Measurements from ENCODE around the gene CYSRT1.

CYSRT1 gene

DNA sequence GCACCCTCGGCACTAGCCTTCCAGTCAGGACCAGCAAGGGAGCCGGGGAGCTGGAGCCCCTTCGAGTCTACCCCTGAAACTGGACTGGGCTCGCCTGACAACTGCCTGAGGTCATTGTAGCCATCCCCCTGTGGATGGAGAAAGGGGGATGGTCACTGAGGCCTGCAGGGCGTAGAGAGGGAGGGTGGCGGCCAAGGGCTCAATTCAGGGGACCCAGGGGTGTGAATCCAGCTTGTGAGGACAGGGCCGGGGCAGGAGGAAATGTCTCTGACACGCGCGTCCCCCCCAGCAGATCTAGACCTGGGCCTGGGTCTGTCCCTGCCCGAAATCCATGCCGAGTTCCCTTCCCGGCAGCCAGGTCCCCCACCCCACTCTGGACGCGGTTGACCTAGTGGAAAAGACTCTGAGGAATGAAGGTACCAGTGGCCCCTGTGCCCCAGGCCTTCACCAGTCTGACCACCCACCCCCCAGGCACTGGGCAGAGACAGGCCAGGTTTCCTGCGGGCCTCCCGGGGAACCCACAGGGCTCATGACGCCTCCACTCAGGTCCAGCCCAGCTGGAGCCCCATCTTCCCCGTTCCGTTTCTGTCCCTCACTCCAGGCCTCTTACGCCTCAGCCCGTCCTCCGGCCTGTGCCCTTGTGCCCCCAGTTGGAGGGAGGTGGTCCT, 6.5 kb downstream of the CYSRT1 start:
- no peak overlapping the region for H3K4me3 ChIP-seq (ENCODE audit: low read length)
- TF ChIP-seq, protein P1, sequence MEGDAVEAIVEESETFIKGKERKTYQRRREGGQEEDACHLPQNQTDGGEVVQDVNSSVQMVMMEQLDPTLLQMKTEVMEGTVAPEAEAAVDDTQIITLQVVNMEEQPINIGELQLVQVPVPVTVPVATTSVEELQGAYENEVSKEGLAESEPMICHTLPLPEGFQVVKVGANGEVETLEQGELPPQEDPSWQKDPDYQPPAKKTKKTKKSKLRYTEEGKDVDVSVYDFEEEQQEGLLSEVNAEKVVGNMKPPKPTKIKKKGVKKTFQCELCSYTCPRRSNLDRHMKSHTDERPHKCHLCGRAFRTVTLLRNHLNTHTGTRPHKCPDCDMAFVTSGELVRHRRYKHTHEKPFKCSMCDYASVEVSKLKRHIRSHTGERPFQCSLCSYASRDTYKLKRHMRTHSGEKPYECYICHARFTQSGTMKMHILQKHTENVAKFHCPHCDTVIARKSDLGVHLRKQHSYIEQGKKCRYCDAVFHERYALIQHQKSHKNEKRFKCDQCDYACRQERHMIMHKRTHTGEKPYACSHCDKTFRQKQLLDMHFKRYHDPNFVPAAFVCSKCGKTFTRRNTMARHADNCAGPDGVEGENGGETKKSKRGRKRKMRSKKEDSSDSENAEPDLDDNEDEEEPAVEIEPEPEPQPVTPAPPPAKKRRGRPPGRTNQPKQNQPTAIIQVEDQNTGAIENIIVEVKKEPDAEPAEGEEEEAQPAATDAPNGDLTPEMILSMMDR (IDR thresholded peaks at IDR 0.05; ENCODE audit: insufficient read depth, low read depth, low read length, missing control alignments), result no peak
- DNase-seq (ENCODE audit: low read depth), result no peak

DNA sequence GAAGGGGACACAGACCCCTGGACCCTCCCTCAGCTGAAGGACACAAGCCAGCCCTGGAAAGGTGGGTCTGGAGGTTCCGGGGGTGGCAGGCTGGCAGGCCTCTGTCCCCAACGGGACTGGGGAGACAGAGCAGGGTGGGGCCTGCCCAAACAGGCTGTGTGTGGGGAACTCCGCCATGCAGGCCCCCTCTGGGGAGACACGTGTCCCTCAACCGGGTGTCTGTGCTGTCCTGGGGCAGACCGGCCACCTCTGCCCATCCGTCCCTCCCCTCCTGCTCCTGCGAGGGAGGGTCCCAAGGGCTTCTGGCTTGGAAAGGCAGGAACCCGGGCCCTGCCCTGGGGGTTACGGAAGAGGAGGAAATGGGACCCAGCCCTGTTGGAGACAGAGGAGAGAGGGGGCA, 7.1 kb downstream of the CYSRT1 start:
- TF ChIP-seq, protein P1 (IDR thresholded peaks at IDR 0.05; ENCODE audit: insufficient read depth, low read depth, low read length, missing control alignments), result no peak
- no peak for DNase-seq (ENCODE audit: low read depth)
- no peak overlapping the region for H3K4me3 ChIP-seq (ENCODE audit: low read length)

DNA sequence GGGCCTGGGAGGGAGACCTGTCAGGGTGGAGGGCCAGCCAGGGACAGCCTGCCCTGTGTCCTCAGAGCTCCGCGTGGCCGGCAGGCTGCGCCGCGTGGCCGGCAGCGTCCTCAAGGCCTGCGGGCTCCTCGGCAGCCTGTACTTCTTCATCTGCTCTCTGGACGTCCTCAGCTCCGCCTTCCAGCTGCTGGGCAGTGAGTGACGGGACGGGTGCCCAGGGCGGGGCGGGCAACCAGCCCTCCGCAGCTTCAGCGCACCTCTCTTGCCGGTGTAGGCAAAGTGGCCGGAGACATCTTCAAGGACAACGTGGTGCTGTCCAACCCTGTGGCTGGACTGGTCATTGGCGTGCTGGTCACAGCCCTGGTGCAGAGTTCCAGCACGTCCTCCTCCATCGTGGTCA, 7.5 kb downstream of the CYSRT1 start:
- TF ChIP-seq, protein P1 (IDR thresholded peaks at IDR 0.05; ENCODE audit: insufficient read depth, low read depth, low read length, missing control alignments), result no peak
- DNase-seq (ENCODE audit: low read depth), result no peak
- no peak overlapping the region for H3K4me3 ChIP-seq (ENCODE audit: low read length)

DNA sequence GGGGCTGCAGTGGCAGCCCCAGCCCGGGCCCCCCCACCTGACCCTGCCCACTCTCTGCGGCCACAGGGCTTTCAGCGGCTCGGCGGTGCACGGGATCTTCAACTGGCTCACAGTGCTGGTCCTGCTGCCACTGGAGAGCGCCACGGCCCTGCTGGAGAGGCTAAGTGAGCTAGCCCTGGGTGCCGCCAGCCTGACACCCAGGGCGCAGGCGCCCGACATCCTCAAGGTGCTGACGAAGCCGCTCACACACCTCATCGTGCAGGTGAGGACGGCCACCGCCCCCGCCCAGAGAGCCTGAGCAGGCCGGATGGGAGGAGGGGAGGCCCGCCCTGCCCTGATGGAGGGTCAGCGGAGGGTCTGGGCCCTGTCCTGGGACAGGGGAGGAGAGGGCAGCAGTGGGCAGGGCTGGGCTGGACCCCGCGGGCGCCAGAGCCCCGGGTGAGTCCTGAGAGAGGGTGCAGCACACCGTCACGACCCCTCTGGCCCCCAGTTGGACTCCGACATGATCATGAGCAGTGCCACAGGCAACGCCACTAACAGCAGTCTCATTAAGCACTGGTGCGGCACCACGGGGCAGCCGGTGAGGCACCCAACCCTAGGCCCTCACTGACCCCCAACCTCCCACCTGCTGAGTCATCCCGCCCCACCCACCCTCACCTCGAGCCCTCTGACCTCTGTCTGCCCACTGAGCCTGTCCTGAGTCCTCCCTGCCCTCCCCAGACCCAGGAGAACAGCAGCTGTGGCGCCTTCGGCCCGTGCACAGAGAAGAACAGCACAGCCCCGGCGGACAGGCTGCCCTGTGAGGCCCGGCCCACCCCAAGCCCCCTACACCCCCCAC, 8.4 kb downstream of the CYSRT1 start:
- no peak for DNase-seq (ENCODE audit: low read depth)
- TF ChIP-seq, protein P1 (IDR thresholded peaks at IDR 0.05; ENCODE audit: insufficient read depth, low read depth, low read length, missing control alignments), result no peak
- no peak overlapping the region for H3K4me3 ChIP-seq (ENCODE audit: low read length)

DNA sequence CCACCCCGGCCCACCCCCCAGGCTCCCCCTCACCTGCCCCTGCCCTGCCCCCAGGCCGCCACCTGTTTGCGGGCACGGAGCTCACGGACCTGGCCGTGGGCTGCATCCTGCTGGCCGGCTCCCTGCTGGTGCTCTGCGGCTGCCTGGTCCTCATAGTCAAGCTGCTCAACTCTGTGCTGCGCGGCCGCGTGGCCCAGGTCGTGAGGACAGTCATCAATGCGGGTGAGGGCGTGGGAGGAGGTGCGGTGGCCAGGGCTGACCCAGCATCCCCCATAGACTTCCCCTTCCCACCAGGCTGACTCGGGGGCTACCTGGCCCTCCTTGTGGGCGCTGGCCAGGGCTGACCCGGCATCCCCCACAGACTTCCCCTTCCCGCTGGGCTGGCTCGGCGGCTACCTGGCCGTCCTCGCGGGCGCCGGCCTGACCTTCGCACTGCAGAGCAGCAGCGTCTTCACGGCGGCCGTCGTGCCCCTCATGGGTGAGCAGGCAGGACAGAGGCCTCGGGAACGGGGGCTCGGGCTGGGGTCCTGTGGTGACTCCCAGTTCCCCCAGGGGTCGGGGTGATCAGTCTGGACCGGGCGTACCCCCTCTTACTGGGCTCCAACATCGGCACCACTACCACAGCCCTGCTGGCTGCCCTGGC, 9.2 kb downstream of the CYSRT1 start:
- DNase-seq (ENCODE audit: low read depth), result no peak
- TF ChIP-seq, protein P1 (IDR thresholded peaks at IDR 0.05; ENCODE audit: insufficient read depth, low read depth, low read length, missing control alignments), result no peak
- no peak overlapping the region for H3K4me3 ChIP-seq (ENCODE audit: low read length)

DNA sequence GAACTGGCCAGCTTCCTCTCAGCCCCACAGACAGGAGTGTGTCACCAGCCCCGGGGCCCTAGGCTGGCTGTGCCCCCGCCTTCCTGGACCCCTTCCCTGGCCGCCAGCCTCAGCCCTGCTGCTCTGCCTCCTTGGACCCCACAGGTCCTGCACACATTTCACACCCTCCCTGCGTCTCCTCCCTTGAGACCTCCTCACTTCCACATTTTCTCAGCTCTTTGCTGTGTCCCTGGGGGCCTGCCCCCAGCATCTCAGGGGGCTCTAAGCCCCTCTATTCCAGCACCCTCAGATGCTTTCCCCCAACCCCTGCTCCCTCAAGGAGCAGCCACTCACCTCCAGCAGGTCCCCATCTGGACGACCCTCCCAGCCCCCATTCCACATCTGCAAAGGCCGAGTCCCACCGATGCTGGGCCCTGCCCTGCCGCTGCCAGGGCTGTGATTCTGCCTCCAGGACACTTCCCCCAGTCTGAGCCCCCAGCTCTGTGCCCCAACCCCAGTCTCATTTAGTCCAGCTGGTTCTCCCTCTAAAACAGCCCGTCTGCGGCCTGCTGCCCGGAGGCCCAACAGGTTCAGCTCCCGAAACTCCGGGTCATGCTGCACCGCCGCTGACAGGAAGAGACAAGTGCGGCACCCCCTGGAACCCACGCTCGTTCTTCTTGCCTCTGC, 9.9 kb downstream of the CYSRT1 start:
- TF ChIP-seq, protein P1 (IDR thresholded peaks at IDR 0.05; ENCODE audit: insufficient read depth, low read depth, low read length, missing control alignments), result no peak
- no peak for DNase-seq (ENCODE audit: low read depth)
- H3K4me3 ChIP-seq (ENCODE audit: low read length), result no peak overlapping the region

Data from epithelial cell of esophagus (primary cell).